Stimulated activated CD8-positive, alpha-beta memory T cell treated with anti-CD3 and anti-CD28 coated beads, Interleukin-4, amount 100 ng/mL, for 1 hour (primary cell): ENCODE measurements around the gene KCNMA1.
"Not testable (repeated sequence)": the region's sequence is repeated elsewhere in the genome, so short reads cannot be mapped to it uniquely, and the experiment has no call there.

ENCODE experiments used
- DNase-seq, 2 donors: peaks; one replicate each; pipeline ENCODE4 v3.0.0-alpha.2; 2020; ENCODE audit warnings: low read depth in 2 of 2, low spot score in 1 of 2

Gene KCNMA1

DNA sequence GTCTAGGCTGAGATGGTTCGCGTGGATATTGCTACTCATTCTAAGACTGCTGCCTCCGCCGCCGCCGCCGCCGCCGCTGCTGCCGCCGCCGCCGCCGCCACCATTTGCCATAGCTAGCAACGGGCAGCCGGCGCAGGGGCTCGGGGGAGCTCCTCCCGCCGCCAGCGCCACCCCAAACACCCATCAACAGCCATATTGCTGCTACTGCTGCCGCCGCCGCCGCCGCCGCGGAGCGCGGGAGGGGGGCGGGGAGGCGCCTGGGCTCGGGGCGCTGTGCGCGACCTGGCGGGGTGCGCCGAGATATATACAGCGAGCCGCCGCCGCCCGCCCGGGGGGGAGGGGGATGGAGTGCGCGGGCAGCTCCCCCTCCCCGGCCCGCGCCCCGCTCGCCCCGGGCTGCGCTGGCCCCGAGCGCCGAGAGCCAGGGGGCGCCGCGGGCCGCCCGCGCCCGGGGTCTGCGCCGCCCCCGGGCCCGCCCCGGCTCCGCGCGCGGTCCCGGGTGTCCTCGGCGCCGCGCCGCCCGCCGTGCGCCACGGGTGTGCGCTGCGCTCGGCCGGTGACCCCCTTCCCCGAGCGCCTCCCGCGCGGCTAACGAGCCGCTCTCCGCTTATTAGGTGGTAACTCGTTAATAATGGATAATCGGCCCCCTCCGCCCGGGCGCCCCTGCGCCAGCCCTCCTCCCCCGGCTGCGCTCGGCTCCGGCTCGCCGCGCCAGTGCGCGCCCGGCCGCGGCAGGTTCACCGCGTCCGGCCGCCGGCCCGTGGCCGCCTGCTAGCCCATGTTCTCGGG is at the start of gene KCNMA1:
Gene KCNMA1 (minus strand): TSS at position 277 of the 789 bp plus-strand sequence.
- DNase-seq, result no peak

DNA sequence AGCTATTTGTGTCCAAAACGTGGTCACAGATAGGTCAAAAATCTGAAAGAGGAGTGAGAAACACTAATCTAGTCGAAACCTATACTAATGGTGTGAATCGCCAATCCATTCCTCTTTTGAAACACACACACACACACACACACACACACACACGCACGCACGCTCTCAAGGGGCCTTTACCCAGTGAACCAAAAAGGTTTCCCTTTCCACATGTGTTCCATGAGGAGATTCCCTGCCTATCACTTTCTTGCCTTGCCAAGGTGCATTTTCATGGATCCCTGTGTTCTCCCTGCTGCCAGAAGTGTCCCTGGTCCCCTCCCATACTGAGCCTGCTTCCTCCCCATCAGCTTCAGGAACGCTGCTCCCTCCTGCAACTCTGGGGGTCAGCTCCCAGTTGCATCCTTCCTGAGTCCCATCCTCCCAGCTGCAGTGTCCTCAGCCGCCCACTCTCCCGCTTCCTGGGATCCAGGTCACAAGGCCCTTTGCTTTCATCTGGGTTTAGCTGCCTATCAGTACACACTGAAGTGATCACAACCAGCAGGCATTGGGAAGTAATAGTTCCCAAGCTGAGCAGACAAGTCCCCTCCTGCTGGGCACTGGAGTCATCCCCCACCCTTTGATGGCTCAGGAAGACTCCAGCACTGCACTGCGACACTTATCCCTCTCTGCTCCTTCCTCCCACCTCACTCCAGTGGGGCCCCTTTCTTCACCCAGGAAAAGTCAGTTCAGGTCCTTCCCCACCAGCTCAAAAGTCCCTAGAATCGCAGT is 49.2 kb upstream of the KCNMA1 start:
- DNase-seq, result no peak

DNA sequence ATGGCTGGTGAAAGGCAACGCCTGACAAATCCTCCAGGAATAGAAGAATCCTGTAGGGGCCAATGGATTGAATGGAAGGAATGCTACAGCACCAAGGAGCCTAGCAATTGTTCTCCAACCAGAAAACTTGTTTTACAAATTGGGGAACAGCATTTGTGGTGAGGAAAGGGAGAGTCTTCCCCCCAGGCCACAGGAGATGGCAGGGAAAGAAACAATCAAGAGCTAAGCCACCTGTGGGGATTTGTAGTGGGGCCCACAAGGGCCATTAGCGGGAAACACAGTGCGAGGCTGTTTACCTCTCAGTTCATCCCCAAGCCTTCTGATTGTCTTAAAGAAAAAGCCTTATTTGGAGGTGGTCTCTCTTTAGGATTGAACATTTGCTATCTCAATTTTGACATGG is 48.5 kb upstream of the KCNMA1 start:
- DNase-seq, result no peak

DNA sequence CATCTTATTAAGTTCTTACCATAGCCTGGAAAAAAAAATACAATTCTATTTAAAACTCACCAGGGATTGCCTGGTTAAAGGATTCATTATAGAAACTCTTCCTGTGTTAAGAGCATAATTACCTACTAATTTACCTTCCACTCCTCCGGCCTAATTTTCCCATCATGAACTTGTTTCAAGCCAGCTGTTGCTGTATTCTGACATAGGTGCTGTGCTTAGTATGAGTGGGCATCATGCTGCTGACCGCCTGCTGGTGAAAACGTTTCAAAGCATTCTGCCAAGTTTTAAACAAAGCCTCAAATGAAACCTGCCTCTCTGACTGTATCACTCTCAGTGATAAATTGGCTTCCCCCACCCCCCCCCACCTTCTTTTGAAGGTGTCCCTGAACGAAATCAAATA is 47.8 kb upstream of the KCNMA1 start:
- DNase-seq, result no peak

DNA sequence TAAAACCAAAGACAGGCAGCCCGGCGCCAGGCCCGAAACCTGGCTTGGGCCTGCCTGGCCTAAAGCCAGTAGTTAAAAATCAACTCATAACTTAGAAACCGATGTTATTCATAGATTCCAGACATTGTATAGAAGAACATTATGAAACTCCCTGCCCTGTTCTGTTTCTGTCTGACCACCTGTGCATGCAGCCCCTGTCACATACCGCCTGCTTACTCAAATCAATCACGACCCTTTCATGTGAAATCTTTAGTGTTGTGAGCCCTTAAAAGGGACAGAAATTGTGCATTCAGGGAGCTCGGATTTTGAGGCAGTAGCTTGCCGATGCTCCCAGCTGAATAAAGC is 45.5 kb upstream of the KCNMA1 start:
- not testable (repeated sequence) for DNase-seq

DNA sequence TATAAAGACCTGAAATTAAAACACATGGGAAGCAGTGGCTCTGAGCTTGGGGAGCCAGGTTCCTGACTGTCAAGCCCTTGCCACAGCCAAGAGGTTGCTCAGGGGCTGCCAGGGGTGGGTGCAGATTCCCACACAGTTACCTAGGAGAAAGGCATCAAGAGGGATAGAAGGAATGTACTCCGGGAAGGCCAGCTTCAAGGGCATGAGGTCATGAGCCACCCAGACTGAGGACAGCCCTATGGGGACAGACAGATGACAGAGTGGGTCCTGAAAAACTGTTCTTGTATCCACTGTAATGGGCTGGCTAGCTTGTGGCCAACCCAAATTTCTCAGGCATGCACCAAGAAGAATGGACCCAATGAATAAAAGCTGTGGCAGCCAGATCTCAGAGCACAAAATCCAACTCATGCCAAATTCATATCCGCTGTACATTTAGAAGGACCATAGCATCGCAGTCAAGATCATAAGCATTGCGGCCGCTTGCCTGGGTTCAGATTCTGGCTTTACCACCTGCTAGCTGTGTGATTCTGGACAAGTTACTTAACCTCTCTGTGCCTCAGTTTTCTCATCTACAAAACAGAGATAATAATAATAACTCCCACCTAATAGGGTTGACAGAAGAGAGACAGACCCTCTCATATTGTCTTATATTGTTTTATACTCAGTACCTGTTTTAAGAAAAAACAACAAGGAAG is 44.9 kb upstream of the KCNMA1 start:
- DNase-seq, result no peak

DNA sequence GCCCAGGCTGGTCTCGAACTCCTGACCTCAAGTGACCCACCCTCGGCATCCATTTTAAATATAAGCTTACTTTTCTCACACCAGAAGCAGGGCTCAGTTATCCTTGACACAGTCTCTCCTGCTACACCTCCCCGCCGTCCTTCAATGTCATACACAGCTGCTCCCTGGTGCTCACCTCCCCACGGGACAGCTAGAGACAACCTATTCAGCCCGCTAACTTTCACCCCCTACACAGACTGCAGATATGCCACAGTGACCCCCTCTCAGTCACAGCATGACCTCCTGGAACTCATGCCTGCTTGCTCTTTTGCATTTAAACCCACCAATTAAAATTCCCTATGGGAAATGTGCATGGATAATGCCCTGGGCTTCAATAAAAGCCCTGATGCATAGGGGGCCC is 44.2 kb upstream of the KCNMA1 start:
- no peak for DNase-seq

DNA sequence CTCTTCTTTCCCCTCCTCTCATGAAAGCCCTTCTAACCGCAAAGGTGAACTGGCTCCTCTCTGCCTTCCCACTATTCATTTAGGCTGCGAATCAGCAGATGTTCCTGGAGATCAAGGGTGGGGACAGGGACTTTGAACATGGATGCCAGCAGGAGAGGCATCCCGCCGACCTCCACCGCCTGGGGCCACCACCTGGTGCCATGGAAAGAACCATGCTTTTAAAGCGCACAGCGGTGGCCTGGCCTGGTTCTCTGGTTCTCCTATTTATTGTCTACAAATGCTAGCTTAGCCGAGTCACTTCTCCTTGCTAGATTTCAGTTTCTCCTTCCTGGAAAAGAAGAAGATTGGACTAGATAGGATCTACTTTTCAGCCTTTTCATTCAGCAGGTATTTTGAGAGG is 43.2 kb upstream of the KCNMA1 start:
- no peak for DNase-seq

DNA sequence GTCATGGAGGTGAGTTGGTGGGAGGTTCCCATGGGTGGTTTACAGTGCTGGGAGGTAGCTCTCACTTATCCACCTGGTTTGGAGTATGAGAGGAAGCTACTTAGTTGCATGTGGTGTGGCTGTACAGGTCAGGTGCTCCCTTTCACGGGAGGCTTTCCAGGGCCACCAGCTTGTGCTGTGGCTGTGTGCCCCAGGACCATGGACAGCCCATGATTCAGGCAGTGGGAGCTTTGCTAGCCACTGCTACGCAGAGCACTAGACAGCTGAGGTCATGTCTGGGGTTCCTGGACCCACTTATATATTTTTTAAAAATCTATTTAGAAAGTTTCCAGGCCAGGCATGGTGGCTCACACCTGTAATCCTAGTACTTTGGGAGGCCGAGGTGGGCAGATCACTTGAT is 42.5 kb upstream of the KCNMA1 start:
- DNase-seq, result no peak

DNA sequence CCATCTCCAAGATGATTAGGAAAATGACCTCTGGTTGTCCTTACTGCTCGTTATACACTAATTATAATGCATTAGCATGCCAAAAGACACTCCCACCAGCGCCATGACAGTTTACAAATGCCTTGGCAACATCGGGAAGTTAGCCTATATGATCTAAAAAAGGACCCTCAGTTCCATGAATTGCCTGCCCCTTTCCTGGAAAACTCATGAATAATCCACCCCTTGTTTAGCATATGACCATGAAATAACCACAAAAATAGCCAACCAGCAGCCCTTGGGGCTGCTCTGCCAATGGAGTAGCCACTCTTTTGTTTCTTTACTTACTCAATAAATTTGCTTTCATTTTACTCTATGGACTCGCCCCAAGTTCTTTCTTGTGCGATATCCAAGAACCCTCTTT is 41.6 kb upstream of the KCNMA1 start:
- no peak for DNase-seq

DNA sequence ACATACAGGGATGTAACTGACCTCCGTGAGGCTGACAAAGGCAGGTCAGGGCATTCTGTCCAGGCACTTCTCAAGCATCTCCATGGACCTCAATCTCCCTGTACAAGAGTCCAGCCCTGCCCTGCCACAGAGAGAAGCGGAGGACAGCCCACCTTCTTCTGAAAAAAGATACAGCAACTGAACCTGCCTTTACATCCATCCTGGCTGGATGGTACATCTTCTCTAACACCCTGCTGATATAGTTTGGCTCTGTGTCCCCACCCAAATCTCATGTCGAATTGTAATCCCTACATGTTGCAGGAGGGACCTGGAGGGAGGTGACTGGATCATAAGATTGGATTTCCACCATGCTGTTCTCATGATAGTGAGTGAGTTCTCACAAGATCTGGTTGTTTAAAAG is 40.5 kb upstream of the KCNMA1 start:
- DNase-seq, result no peak

DNA sequence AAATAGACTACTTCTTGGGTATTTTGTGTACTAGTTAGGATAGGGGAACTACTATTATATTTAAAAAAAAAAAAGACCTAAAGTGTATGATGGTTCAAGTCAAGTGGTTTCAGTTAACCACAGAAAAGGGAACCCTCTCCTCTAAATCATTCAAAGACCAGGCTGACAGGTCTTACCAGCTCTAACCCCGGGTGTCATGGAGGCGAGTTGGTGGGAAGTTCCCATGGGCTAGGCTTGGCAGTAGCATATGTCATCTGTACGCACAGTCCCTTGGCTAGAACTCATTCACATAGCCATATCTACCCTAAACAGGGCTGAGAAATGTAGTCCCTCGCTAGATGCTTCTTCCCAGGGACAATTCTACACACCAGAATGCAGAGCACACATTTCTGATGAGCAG is 37.7 kb upstream of the KCNMA1 start:
- DNase-seq, result no peak

DNA sequence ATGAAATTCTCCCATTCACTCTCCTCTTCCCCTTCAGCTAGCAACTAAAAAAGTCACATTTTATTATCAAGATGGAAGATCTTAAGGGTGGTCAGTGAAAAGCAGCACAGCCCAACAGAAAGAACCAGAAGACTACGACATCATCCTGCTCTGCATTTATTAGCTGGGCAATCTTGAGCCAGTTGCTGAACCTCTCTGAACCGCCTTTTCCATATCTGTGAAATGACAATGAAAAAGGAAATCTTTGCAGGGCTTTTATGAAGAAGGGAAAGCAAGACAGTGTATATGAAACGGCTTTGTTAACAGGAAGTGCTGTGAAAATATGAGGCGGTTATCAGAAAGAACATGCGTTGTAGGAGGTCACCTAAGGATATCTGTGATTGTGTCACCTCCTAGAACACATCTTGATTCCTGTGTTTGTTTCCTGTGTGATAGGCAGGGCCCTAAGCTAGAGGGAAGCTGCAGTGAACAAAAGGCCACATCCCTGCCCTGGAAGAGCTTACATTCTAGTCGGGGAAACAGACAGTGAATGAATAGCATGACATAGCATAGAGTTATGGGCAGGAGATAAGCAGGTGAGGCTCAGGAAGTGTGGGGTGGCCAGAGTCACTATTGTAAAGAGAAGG is 36.0 kb upstream of the KCNMA1 start:
- DNase-seq, result no peak

DNA sequence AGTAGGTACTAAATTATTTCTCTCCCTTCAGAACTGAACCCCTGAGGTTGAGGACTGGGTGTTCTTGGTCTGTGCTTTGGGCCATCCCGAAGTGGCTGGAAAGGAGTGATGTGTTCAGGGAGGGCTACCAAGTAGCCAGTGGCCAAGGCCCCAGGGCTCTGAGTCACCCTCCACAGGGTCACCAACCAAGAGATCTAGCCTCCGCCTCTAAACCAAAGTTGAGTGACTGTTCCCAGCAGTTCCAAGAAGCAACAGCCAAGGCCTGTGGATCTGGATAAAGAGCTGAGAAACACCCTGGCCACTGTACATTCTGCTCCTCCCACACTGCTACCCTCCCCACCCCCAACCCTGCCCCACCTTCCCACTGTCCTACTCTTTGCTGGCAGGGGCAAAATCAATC is 35.5 kb upstream of the KCNMA1 start:
- DNase-seq, result no peak

DNA sequence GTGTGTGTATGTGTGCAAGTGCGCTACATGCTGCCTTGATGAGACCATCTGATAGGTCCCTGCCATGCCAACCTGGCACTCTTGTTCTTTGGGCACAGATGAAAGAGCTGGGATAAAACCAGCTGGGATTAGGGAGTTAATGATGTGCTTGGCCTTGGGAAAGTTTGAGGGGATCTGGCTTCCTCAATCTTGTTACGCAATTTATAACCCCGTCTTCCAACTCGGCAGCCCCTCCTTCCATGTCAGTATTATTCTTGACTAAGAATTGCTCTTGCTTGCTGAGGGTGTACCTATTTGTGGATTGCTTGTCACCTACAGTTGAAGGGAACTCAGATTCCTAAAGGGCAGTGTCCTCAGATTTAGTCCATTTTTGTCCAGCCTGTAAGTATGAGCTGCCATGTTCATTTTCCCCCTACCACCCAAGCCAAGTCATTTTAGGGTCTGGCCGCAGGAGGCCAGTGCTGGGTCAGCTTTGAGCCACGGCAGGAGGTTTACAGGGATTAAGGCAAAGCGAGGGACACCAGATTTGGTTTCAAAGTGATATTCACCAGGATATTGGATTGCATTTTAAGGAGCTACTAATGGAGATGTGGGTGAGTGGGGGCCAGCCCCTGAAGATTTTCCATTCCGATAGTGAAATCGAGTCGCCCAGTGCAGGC is 34.1 kb upstream of the KCNMA1 start:
- DNase-seq, result no peak

DNA sequence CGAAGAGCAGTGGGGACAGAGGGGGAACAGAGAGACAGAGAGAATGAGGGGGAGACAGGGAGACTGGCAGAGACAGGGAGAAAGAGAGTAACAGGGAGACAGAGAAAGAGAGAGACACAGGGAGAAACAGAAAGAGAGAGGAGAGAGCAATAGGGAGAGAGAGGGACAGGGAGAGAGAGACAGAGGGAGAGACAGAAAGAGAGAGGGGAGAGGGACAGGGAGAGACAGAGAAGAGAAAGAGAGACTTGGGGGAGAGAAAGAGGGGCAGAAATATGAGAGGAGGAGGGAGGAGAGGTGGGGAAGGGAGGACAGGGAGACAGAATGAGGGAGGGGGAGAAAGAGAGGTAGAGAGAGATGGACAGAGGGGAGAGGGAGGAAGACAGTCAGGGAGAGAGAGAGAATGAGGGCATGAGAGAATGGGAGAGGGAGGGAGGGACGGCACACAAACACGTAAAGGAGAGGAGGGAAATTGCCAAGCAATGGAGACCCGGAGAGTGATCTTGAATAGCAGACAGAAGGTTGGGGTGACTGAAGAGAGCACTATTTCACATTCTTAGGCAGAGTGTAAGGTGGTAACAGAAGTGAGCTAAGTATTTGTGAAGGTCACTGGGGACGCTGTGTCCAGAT is 33.3 kb upstream of the KCNMA1 start:
- no peak for DNase-seq

DNA sequence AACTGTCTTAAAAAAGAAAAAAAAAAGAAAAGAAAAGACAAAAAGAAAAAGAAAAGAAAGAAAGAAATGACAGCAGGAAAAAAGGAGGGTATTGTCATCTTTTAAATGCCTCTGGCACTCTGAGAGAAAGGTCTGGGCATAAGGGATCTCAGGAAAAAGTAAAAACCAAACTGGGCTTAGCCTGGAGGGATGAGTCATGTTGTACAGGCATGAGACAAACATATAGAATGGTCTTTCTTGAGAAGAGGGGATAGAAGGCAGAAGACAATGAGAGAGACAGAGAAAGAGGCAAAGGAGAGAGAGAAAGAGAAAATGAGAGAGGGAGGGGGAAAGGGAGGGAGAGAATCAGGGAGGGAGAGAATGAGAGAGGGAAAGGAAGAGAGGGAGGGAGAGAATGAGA is 32.3 kb upstream of the KCNMA1 start:
- DNase-seq, result no peak

DNA sequence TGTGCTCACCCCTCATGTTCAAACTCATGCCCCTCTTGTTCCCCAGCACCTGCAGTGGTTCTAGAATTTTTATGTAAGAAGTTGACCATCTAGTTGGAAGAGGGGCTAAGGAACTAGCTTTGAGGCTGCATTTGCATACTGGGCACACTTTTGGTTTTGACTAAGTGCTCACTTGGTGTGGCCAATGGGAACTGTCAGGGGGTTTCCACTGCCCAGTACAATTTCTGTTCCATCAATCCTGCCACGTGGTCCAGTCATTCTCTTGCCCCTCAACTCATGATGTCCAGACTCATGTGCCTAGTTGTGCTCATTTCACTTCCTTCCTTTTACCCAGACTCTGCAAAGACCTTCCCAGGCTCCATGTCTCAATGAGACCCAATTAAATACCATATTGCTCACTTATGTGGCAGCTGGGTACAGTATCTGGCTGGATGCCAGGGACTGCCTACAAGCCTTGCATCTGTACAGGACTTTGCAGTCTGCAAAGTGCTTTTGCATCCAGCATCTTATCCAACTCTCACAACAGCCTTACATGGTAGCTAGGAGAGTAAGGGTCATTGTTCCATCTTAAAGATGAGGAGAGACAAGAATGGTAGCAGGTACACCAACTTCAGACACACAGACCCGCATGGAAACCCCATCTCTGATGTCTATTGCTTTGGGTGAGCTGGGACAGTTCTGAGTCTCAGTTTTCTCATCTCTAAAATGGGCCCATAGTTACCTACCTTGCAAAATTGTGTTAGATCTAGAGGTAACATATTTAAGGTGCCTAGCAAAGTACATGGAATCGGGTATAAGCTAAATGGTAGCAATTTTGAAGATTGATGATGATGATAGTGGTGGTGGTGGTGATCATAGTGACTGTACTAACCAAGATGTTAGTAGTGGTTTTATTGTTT is 30.1 kb upstream of the KCNMA1 start:
- DNase-seq, result no peak

DNA sequence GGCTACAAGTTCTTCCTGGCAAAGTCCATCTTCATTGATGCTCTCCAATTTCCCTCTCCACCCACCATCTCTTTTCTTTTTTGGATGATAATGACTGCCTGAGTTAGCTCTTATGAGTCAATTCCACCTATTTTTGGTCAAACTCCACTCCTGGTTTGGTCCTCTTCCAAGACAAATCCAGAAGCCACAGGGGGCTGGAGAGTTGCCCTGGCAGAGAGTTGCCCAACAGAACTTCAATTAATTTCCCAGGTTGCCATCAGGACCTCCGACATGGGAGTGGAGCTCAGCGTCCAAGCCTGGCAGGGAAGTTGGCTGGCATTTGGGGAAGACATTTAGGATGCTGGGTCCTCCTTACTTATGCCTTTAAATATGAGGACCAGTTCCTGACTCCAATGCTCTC is 29.2 kb upstream of the KCNMA1 start:
- no peak for DNase-seq

DNA sequence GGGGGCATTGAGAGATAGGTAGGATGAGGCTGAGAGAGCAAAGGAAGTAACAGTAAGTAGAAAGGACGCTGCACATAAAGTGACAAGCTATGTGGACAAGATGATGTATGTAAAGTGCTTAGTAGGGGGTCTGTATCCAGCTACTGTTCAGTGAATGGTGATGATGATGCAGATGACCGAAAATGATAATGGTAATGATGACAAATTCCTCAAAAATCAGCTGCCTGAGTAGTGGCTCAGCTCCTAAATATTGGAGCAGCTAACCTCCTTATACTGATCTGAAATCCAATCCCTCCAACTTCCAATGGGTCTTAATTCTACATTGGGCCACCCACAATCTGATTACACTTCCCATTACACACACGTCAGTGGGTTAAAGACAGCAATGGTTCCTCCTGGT is 27.1 kb upstream of the KCNMA1 start:
- no peak for DNase-seq
